K562 (cell line): ENCODE results near the gene FOSL1. TPM values are rescaled to one million over a fixed set of nuclear protein-coding genes. Genes with fewer than 3 reads are reported as not detected.

Experiments used
- BRD9 ChIP-seq: fragments of 450-650 bp; IDR thresholded peaks from 2 replicates; pipeline ENCODE4 v1.6.1; 2018; ENCODE audit warnings: low read depth; ENCODE audit not compliant: partially characterized antibody
- POLR2B ChIP-seq: fragments of 450-650 bp; IDR thresholded peaks from 2 replicates; pipeline ENCODE4 v1.6.1; 2018; ENCODE audit warnings: low read depth; ENCODE audit not compliant: partially characterized antibody
- RHOXF2B ChIP-seq: fragments of 250-450 bp; sonication (Bioruptor Pico); conservative IDR thresholded peaks from 2 replicates; pipeline ENCODE4 v1.5.1; 2021
- RUNX1 ChIP-seq: sonication (generic); IDR thresholded peaks from 2 replicates; pipeline ENCODE4 v1.6.1; 2016; ENCODE audit warnings: antibody characterized with exemption, low read depth
- TCF7L2 ChIP-seq: fragments of 150-350 bp; IDR thresholded peaks from 2 replicates; pipeline ENCODE4 v1.6.1; 2016; ENCODE audit warnings: low read depth, mild to moderate bottlenecking, low read length, moderate library complexity
- YBX1 ChIP-seq: fragments of 450-650 bp; IDR thresholded peaks from 2 replicates; pipeline ENCODE4 v1.7.1; 2016; ENCODE audit warnings: mild to moderate bottlenecking
- ZBTB17 ChIP-seq: fragments of 450-650 bp; formaldehyde crosslinking; IDR thresholded peaks from 2 replicates; pipeline ENCODE4 v1.4.0; 2020; ENCODE audit warnings: mild to moderate bottlenecking
- ZNF165 ChIP-seq: fragments of 250-450 bp; sonication (Bioruptor Pico); IDR thresholded peaks from 2 replicates; pipeline ENCODE4 v1.4.0; 2020; ENCODE audit warnings: borderline replicate concordance
- polyA plus RNA-seq, 8 experiments: library from polyadenylated mRNA; depleted of rRNA in 4 of 8; stranded (reverse) in 5 of 8; unstranded in 3 of 8; fragments of >200 nt; fragmentation: Nextera tagmentation in 2 of 8; fragmentation: Illumina TruSeq in 1 of 8; extraction: Ambion mirVana in 2 of 8; extraction: Trizol in 1 of 8; gene quantifications; 2 replicates each; pipeline versions ENCODE4 v1.2.1 to v1.2.3, GENCODE V29; 2011 to 2014; ENCODE audit warnings: inconsistent platforms in 1 of 8, missing spikeins in 1 of 8
- total RNA-seq, 7 experiments: library from RNA; depleted of rRNA in 6 of 7; stranded (reverse); fragments of >200 nt in 6 of 7; fragmentation: Illumina TruSeq in 2 of 7; extraction: Trizol in 2 of 7; gene quantifications; 2 replicates each; pipeline versions ENCODE4 v1.2.1 to v1.2.3, GENCODE V29; 2011 to 2021; ENCODE audit warnings: low replicate concordance in 1 of 7
- TF ChIP-seq, protein P1 (sequence below), 2 experiments: fragments of 450-650 bp; IDR thresholded peaks; 2 replicates each; pipeline ENCODE4 v1.6.1; 2016; ENCODE audit warnings: mild to moderate bottlenecking in 2 of 2, borderline replicate concordance in 1 of 2, low read depth in 1 of 2, moderate library complexity in 1 of 2
- TF ChIP-seq, protein P2 (sequence below): fragments of 150-350 bp; conservative IDR thresholded peaks from 2 replicates; pipeline ENCODE4 v1.6.1; 2014; ENCODE audit warnings: low read length
- TF ChIP-seq, protein P3 (sequence below): sonication (generic); formaldehyde crosslinking; IDR thresholded peaks from 2 replicates; pipeline ENCODE4 v1.8.0; 2023; ENCODE audit warnings: mild to moderate bottlenecking, missing genetic modification reagents
- TF ChIP-seq, protein P4 (sequence below): fragments of 200-400 bp; formaldehyde crosslinking; IDR thresholded peaks from 2 replicates; pipeline ENCODE4 v1.6.1; 2017; ENCODE audit warnings: mild to moderate bottlenecking, low read depth, low read length, moderate library complexity

The FOSL1 gene
- total and polyA plus RNA-seq, 9 of the 15 experiments (the other 6 are each of a cell fraction or from before 2014, with no cell fraction given): 3.5 to 39.6 (median 10.0) TPM

DNA sequence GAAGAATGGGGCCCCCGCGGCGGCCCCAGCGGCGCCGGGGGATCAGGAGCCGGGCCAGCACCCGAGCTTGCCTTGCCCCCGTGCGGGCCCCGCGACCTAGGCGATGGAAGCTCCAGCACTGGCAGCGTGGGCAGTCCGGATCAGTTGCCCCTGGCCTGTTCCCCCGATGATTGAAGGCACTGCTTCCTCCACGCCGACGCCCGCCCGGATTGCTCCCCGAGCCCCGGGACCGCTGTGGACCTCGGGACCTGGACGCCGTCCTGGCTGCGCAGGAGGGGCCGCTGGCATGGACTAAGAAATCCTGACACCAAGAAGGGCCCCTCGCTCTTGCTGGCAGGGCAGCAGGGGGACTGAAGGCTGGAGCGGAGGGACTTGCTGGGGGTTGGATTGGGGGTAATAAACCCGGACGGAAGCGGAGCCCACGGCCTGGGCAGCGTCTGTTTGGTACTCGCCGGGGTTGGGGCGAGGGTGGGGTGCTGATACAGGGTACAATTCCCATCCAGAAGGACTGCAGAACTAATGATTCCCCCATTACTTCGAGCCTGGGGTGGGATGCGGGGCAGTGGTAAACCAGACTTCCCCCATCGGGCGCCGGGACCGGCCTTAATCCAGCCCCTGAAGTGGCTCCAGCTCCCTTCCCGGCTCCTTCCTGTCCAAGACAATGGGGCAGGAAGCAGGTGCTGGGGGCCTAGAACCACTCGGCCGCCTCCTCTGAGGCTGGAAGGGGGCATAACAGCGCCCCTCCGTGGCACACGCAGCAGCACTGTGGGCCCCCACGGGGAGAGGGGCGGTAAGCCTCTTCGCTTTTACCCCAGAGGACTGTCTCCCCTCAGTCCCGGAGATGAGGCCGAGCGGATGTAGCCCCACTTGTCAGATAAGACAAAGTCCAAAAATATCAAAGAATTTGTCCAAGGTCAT lies 8.7 kb downstream of the FOSL1 start (continued):
- TF ChIP-seq POLR2B: peak; percentile 67
- TF ChIP-seq RUNX1: peak; percentile 58; the same call in 1 of the 2 replicates
- TF ChIP-seq RHOXF2B (CRISPR knock-in tag): 0 out of 2 replicates have a peak, but pooled peaks have one; percentile 2
- no peak for TF ChIP-seq ZNF165
- TF ChIP-seq, protein P1, sequence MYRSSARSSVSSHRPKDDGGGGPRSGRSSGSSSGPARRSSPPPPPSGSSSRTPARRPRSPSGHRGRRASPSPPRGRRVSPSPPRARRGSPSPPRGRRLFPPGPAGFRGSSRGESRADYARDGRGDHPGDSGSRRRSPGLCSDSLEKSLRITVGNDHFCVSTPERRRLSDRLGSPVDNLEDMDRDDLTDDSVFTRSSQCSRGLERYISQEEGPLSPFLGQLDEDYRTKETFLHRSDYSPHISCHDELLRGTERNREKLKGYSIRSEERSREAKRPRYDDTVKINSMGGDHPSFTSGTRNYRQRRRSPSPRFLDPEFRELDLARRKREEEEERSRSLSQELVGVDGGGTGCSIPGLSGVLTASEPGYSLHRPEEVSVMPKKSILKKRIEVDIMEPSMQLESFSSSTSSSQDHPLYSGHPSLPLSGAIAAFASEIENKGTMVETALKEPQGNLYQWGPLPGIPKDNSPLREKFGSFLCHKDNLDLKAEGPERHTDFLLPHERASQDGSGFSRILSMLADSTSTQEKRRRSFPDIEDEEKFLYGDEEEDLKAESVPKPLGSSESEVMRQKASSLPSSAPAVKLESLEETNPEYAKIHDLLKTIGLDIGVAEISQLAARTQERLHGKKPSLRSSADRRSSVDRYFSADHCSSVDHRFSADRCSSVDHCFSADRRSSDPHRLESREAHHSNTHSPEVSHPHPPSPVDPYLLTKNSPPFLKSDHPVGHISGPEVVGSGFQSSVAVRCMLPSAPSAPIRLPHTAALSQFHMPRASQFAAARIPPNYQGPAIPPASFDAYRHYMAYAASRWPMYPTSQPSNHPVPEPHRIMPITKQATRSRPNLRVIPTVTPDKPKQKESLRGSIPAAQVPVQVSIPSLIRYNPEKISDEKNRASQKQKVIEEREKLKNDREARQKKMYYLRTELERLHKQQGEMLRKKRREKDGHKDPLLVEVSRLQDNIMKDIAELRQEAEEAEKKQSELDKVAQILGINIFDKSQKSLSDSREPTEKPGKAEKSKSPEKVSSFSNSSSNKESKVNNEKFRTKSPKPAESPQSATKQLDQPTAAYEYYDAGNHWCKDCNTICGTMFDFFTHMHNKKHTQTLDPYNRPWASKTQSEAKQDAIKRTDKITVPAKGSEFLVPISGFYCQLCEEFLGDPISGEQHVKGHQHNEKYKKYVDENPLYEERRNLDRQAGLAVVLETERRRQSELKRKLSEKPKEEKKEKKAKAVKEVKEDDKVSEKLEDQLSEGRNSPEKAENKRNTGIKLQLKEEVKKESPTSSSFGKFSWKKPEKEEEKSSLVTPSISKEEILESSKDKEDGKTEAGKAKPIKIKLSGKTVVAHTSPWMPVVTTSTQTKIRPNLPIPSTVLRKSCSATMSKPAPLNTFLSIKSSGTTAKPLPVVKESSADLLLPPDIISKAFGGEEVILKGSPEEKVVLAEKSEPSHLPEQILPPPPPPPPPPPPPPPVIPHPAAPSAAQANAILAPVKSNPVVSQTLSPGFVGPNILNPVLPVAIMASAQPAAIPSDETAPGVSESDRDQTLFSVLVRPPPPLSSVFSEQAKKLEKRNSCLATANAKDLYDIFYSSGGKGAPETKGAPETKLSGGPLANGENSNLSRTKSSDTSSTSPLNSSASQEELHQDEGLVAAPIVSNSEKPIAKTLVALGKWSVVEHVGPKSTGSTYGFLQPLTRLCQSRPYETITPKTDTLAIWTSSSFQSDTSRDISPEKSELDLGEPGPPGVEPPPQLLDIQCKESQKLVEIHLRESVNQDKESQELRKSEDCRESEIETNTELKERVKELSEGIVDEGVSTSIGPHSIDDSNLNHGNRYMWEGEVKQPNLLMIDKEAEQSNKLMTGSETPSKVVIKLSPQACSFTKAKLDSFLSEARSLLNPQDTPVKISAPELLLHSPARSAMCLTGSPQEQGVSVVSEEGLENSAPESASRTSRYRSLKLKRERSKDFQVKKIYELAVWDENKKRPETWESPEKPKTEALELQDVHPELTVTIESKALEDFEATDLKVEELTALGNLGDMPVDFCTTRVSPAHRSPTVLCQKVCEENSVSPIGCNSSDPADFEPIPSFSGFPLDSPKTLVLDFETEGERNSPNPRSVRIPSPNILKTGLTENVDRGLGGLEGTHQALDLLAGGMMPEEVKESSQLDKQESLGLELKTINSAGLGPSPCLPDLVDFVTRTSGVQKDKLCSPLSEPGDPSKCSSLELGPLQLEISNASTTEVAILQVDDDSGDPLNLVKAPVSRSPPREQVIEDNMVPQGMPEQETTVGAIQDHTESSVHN (IDR thresholded peaks at IDR 0.05; ENCODE audit: borderline replicate concordance in 1 of 2, low read depth in 1 of 2): no peak
- TF ChIP-seq ZBTB17 (CRISPR knock-in tag): no peak
- TF ChIP-seq, protein P2, sequence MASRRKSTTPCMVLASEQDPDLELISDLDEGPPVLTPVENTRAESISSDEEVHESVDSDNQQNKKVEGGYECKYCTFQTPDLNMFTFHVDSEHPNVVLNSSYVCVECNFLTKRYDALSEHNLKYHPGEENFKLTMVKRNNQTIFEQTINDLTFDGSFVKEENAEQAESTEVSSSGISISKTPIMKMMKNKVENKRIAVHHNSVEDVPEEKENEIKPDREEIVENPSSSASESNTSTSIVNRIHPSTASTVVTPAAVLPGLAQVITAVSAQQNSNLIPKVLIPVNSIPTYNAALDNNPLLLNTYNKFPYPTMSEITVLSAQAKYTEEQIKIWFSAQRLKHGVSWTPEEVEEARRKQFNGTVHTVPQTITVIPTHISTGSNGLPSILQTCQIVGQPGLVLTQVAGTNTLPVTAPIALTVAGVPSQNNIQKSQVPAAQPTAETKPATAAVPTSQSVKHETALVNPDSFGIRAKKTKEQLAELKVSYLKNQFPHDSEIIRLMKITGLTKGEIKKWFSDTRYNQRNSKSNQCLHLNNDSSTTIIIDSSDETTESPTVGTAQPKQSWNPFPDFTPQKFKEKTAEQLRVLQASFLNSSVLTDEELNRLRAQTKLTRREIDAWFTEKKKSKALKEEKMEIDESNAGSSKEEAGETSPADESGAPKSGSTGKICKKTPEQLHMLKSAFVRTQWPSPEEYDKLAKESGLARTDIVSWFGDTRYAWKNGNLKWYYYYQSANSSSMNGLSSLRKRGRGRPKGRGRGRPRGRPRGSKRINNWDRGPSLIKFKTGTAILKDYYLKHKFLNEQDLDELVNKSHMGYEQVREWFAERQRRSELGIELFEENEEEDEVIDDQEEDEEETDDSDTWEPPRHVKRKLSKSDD: no peak
- no peak for TF ChIP-seq YBX1
- TF ChIP-seq BRD9: no peak
- TF ChIP-seq, protein P3, sequence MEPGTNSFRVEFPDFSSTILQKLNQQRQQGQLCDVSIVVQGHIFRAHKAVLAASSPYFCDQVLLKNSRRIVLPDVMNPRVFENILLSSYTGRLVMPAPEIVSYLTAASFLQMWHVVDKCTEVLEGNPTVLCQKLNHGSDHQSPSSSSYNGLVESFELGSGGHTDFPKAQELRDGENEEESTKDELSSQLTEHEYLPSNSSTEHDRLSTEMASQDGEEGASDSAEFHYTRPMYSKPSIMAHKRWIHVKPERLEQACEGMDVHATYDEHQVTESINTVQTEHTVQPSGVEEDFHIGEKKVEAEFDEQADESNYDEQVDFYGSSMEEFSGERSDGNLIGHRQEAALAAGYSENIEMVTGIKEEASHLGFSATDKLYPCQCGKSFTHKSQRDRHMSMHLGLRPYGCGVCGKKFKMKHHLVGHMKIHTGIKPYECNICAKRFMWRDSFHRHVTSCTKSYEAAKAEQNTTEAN (CRISPR knock-in tag): peak; percentile 12; the same call in 1 of the 2 replicates
- TF ChIP-seq, protein P4, sequence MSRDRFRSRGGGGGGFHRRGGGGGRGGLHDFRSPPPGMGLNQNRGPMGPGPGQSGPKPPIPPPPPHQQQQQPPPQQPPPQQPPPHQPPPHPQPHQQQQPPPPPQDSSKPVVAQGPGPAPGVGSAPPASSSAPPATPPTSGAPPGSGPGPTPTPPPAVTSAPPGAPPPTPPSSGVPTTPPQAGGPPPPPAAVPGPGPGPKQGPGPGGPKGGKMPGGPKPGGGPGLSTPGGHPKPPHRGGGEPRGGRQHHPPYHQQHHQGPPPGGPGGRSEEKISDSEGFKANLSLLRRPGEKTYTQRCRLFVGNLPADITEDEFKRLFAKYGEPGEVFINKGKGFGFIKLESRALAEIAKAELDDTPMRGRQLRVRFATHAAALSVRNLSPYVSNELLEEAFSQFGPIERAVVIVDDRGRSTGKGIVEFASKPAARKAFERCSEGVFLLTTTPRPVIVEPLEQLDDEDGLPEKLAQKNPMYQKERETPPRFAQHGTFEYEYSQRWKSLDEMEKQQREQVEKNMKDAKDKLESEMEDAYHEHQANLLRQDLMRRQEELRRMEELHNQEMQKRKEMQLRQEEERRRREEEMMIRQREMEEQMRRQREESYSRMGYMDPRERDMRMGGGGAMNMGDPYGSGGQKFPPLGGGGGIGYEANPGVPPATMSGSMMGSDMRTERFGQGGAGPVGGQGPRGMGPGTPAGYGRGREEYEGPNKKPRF: no peak
- TF ChIP-seq TCF7L2: no peak
